ENCODE data around the gene CYP11A1.

Gene CYP11A1

GRCh38 chr15:74399100-74399499 is 31.7 kb upstream of the CYP11A1 start:
- no peak for TF ChIP-seq CTCF (IDR thresholded peaks at IDR 0.05)

- no peak for TF ChIP-seq CTCF (IDR thresholded peaks at IDR 0.05)
These were observed 30.7 kb upstream of the CYP11A1 start for GRCh38 chr15:74398183-74398582.

- TF ChIP-seq CTCF (IDR thresholded peaks at IDR 0.05) = no peak
These were observed 30.0 kb upstream of the CYP11A1 start for GRCh38 chr15:74397239-74398068.

- TF ChIP-seq CTCF (IDR thresholded peaks at IDR 0.05) = no peak
These were observed 29.2 kb upstream of the CYP11A1 start for GRCh38 chr15:74396445-74397238.

GRCh38 chr15:74396146-74396438 is 28.6 kb upstream of the CYP11A1 start:
- TF ChIP-seq CTCF (IDR thresholded peaks at IDR 0.05) = no peak

GRCh38 chr15:74395319-74396145 is 28.1 kb upstream of the CYP11A1 start:
- TF ChIP-seq CTCF (IDR thresholded peaks at IDR 0.05) = no peak

- TF ChIP-seq CTCF (IDR thresholded peaks at IDR 0.05) = no peak
These were observed 26.8 kb upstream of the CYP11A1 start for GRCh38 chr15:74394090-74394846.
